Smooth muscle cell (in vitro differentiated cells): ENCODE measurements around the gene TACC3. TPM values are rescaled to one million over a fixed set of nuclear protein-coding genes. Genes with fewer than 3 reads are reported as not detected.

Source experiments
- DNase-seq: peaks from one replicate; lab custom pipeline; 2025; ENCODE audit not compliant: unreplicated experiment; lab: John Stamatoyannopoulos, UW
- H2AFZ ChIP-seq: fragments of 200-600 bp; sonication (generic); 2 replicates; pipeline ENCODE4 v1.6.0; 2016; ENCODE audit warnings: antibody characterized with exemption, low read depth, mild to moderate bottlenecking
- H3F3A ChIP-seq: fragments of 200-600 bp; sonication (generic); 2 replicates; pipeline ENCODE4 v1.6.0; 2017; ENCODE audit warnings: antibody characterized with exemption, low read depth
- H3K27ac ChIP-seq: fragments of 200-600 bp; sonication (generic); 2 replicates; pipeline ENCODE4 v1.5.1; 2016; ENCODE audit warnings: low read depth, mild to moderate bottlenecking
- H3K27me3 ChIP-seq: fragments of 200-600 bp; sonication (generic); 2 replicates; pipeline ENCODE4 v1.6.1; 2016; ENCODE audit warnings: low read depth, mild to moderate bottlenecking
- H3K36me3 ChIP-seq: fragments of 200-600 bp; sonication (generic); 2 replicates; pipeline ENCODE4 v1.5.1; 2016; ENCODE audit warnings: low read depth
- H3K4me1 ChIP-seq: fragments of 200-600 bp; sonication (generic); 2 replicates; pipeline ENCODE4 v1.5.1; 2016; ENCODE audit warnings: low read depth
- H3K4me2 ChIP-seq: fragments of 200-600 bp; sonication (generic); 2 replicates; pipeline ENCODE4 v1.6.0; 2016; ENCODE audit warnings: mild to moderate bottlenecking
- H3K4me3 ChIP-seq: fragments of 200-600 bp; sonication (generic); 2 replicates; pipeline ENCODE4 v1.5.1; 2016; ENCODE audit warnings: mild to moderate bottlenecking
- H3K79me2 ChIP-seq: fragments of 200-600 bp; sonication (generic); 2 replicates; pipeline ENCODE4 v1.6.0; 2016; ENCODE audit warnings: low read depth, mild to moderate bottlenecking
- H3K9ac ChIP-seq: fragments of 200-600 bp; sonication (generic); 2 replicates; pipeline ENCODE4 v1.6.0; 2016; ENCODE audit warnings: low read depth
- H3K9me3 ChIP-seq: fragments of 200-600 bp; sonication (generic); replicated peaks from 2 replicates; pipeline ENCODE4 v1.5.1; 2016; ENCODE audit warnings: low read depth
- H4K20me1 ChIP-seq: fragments of 200-600 bp; sonication (generic); 2 replicates; pipeline ENCODE4 v1.6.0; 2016; ENCODE audit warnings: low read depth
- CTCF ChIP-seq: fragments of 200-600 bp; sonication (generic); IDR thresholded peaks from 2 replicates; pipeline ENCODE4 v1.5.1; 2017; ENCODE audit warnings: borderline replicate concordance, mild to moderate bottlenecking, antibody characterized with exemption; ENCODE audit not compliant: insufficient read depth, poor library complexity, severe bottlenecking
- WGBS: methylation state at CpG from one replicate; pipeline ENCODE4 v1.1.7; 2016; ENCODE audit warnings: low lambda C conversion rate; 5-methylcytosine and 5-hydroxymethylcytosine counted together
- polyA plus RNA-seq: library from polyadenylated mRNA; unstranded; fragments of >200 nt; fragmentation: Nextera tagmentation; extraction: Ambion mirVana; gene quantifications from 2 replicates; pipeline ENCODE4 v1.2.1, GENCODE V29; 2016
- total RNA-seq: library from RNA; depleted of rRNA; stranded (reverse); fragments of >200 nt; gene quantifications from 2 replicates; pipeline ENCODE4 v1.2.3, GENCODE V29; 2014

TACC3 gene
- total and polyA plus RNA-seq, 2 experiments from 2014 or later: 12.5 to 19.4 TPM

- Histone ChIP-seq H3K27ac (no peak overlapping the region), H3K79me2 (no peaks in the 10 kb centered on the region), H3K4me3 (no peak overlapping the region), H2AFZ (no peak overlapping the region), H3K4me2 (no peak overlapping the region), H3K36me3 (no peaks in the 10 kb centered on the region), H3F3A (no peaks in the 10 kb centered on the region), H3K9ac (no peak overlapping the region), H4K20me1 (no peaks in the 10 kb centered on the region), H3K27me3 (no peaks in the 10 kb centered on the region), H3K9me3 (no peaks in the 10 kb centered on the region), H3K4me1 (peaks cover 3% of the 10 kb centered on the region)
- DNase-seq: no peak
- TF ChIP-seq CTCF: no peak
- 83% methylated on average over 33 of the region's 33 CpGs for WGBS
Observed at GRCh38 chr4:1746919-1747602, 25.7 kb downstream of the TACC3 start.

GRCh38 chr4:1747603-1747967 is 26.3 kb downstream of the TACC3 start:
- H3K9ac ChIP-seq: no peak overlapping the region
- peaks cover 8% of the 10 kb centered on the region for H3K4me1 ChIP-seq
- no peak overlapping the region for H3K4me2 ChIP-seq
- WGBS: 92% methylated on average over 16 of the region's 16 CpGs
- H4K20me1 ChIP-seq: no peaks in the 10 kb centered on the region
- no peak overlapping the region for H2AFZ ChIP-seq
- DNase-seq: no peak
- H3K27ac ChIP-seq: no peak overlapping the region
- no peaks in the 10 kb centered on the region for H3K79me2 ChIP-seq
- H3K36me3 ChIP-seq: no peaks in the 10 kb centered on the region
- no peak overlapping the region for H3K4me3 ChIP-seq
- H3F3A ChIP-seq: no peaks in the 10 kb centered on the region
- no peaks in the 10 kb centered on the region for H3K27me3 ChIP-seq
- no peak for TF ChIP-seq CTCF
- H3K9me3 ChIP-seq: no peaks in the 10 kb centered on the region

GRCh38 chr4:1748465-1748995 is 27.2 kb downstream of the TACC3 start:
- H3F3A ChIP-seq: no peaks in the 10 kb centered on the region
- H3K79me2 ChIP-seq: no peaks in the 10 kb centered on the region
- no peak overlapping the region for H2AFZ ChIP-seq
- WGBS: 31% methylated on average over 16 of the region's 29 CpGs
- H3K27ac ChIP-seq: no peak overlapping the region
- TF ChIP-seq CTCF: peak; percentile 88
- peaks cover 8% of the 10 kb centered on the region for H3K4me1 ChIP-seq
- H3K9me3 ChIP-seq: no peaks in the 10 kb centered on the region
- DNase-seq: peak; percentile 54
- no peak overlapping the region for H3K4me2 ChIP-seq
- H4K20me1 ChIP-seq: no peaks in the 10 kb centered on the region
- no peaks in the 10 kb centered on the region for H3K36me3 ChIP-seq
- no peak overlapping the region for H3K4me3 ChIP-seq
- H3K27me3 ChIP-seq: no peaks in the 10 kb centered on the region
- no peak overlapping the region for H3K9ac ChIP-seq

GRCh38 chr4:1749370-1749769 is 28.0 kb downstream of the TACC3 start:
- Histone ChIP-seq H3K9me3 (no peaks in the 10 kb centered on the region), H3K4me2 (no peak overlapping the region), H3K9ac (no peak overlapping the region), H4K20me1 (no peaks in the 10 kb centered on the region), H3K27ac (no peak overlapping the region), H3F3A (no peaks in the 10 kb centered on the region), H3K79me2 (no peaks in the 10 kb centered on the region), H3K36me3 (no peaks in the 10 kb centered on the region), H3K4me1 (peaks cover 8% of the 10 kb centered on the region), H3K27me3 (no peaks in the 10 kb centered on the region), H2AFZ (no peak overlapping the region), H3K4me3 (no peak overlapping the region)
- DNase-seq: no peak
- WGBS: 60% methylated on average over 2 of the region's 3 CpGs
- TF ChIP-seq CTCF: no peak
